WI38 (cell line): Measurements from ENCODE around the gene SBNO2.

Source experiments
- H3K4me3 ChIP-seq: 2 replicates; pipeline ENCODE4 v1.5.1; 2011; ENCODE audit warnings: low read depth, mild to moderate bottlenecking, control low read depth, low read length
- TF ChIP-seq, protein P1 (sequence below): IDR thresholded peaks from 2 replicates; pipeline ENCODE4 v1.5.1; 2012; ENCODE audit warnings: low read depth, mild to moderate bottlenecking, control low read depth, low read length

The SBNO2 gene

GRCh38 chr19:1126984-1127760, 46.9 kb downstream of the SBNO2 start:
- TF ChIP-seq, protein P1, sequence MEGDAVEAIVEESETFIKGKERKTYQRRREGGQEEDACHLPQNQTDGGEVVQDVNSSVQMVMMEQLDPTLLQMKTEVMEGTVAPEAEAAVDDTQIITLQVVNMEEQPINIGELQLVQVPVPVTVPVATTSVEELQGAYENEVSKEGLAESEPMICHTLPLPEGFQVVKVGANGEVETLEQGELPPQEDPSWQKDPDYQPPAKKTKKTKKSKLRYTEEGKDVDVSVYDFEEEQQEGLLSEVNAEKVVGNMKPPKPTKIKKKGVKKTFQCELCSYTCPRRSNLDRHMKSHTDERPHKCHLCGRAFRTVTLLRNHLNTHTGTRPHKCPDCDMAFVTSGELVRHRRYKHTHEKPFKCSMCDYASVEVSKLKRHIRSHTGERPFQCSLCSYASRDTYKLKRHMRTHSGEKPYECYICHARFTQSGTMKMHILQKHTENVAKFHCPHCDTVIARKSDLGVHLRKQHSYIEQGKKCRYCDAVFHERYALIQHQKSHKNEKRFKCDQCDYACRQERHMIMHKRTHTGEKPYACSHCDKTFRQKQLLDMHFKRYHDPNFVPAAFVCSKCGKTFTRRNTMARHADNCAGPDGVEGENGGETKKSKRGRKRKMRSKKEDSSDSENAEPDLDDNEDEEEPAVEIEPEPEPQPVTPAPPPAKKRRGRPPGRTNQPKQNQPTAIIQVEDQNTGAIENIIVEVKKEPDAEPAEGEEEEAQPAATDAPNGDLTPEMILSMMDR: no peak
- no peak overlapping the region for H3K4me3 ChIP-seq

- H3K4me3 ChIP-seq: no peak overlapping the region
- TF ChIP-seq, protein P1: no peak
Measured at GRCh38 chr19:1125601-1126467, 48.2 kb downstream of the SBNO2 start.

DNA sequence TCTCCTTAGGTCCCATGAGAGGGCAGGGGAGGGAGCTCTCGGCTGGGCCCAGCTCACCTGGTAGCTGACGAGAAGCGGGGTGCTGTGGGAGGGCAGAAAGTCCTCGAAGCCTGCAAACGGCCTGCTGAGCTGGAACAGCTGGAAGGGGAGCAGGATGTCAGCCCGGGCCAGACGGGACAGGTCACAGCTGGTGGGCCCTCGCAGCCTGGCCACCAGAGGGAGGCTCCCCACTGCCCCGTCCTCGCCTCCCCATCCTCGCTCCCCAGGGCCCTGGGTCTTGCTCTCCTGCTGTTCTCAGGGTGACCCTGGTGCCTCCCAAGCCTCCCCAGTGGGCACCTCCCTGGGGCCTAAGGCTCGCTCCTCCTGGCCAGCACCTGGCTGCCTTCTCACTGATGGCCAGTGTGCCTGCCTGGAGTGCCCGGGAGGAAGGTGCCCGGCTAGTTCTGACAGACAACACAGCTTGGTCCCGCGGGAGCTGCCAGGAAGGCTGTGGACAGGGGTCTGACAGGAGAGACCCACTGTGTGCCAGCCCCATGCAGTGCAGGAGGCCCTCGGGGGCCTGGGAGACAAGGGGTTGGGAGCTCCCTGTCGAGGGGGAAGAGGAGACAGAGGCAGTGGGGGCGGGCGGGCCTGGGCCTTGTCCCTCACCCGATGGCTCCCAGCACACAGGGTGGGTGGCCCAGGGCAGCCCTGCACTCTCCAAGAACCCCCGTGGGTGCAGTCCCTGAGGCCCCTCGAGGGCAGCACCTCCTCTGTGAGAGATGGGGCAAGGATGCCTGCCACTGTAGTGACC, 50.0 kb downstream of the SBNO2 start:
- H3K4me3 ChIP-seq: no peak overlapping the region
- TF ChIP-seq, protein P1: no peak

DNA sequence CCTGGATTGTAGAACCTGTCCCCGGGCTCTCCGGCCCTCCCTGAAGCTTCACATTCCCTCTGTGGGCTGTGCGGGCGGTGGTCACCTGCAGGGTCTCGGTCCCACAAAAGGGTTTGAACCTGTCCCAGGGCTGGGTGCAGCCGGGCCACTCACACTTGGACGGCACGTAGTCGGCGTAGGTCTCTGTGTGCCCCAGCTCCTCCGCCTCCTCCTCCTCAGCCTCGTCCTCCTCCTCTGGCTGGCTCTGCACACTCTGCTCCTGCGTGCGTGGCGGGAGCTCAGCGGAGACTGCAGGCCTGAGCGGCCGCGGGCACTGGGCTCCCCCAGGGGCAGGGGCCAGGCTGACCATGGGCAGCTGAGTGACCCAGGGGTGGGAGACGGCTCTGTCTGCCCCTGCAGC, 50.7 kb downstream of the SBNO2 start:
- TF ChIP-seq, protein P1: no peak
- no peak overlapping the region for H3K4me3 ChIP-seq

DNA sequence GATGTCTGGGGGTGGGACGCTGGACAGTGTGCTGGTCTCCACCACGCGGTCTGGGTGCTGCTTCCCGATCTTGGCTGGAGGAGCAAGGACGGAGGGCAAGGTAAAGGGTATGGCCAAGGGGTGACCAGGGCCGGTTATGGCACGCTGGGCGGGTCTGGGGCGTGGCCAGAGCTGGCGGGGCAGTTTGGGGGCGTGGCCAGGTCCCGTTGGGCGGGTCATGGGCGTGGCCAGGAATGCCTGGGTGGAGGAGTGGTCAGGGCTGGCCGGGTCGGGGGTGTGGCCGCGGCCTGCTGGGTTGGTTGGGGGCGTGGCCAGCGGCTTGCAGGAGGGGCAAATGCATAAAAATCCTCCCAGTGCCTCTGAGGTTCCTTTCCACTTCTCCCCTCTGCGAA, 51.1 kb downstream of the SBNO2 start:
- TF ChIP-seq, protein P1: no peak

GRCh38 chr19:1122021-1122971, 51.8 kb downstream of the SBNO2 start:
- TF ChIP-seq, protein P1: no peak
- H3K4me3 ChIP-seq: no peak overlapping the region

More for the DNA sequence above, 51.1 kb downstream of the SBNO2 start:
- H3K4me3 ChIP-seq: no peak overlapping the region
